ENCODE results near the gene BBS9. TPM values are rescaled to one million over a fixed set of nuclear protein-coding genes. Genes with fewer than 3 reads are reported as not detected.

The BBS9 gene
- total and polyA plus RNA-seq, 4 donors = 2.3 to 9.5 (median 4.5) TPM

GRCh38 chr7:33536398-33537103 is 407.2 kb downstream of the BBS9 start (continued):
- TF ChIP-seq CTCF (IDR thresholded peaks at IDR 0.05; ENCODE audit: low read depth, low read length, missing input control) = no peak
- TF ChIP-seq MAX (IDR thresholded peaks at IDR 0.05) = no peak
- TF ChIP-seq FOXA1 (IDR thresholded peaks at IDR 0.05) = no peak
- TF ChIP-seq TAF1 (conservative IDR thresholded peaks at IDR 0.05) = no peak

GRCh38 chr7:33537104-33537477 is 407.7 kb downstream of the BBS9 start:
- no peak for TF ChIP-seq CTCF (IDR thresholded peaks at IDR 0.05; ENCODE audit: low read depth, low read length, missing input control)
- TF ChIP-seq SP1 (IDR thresholded peaks at IDR 0.05) = no peak
- no peak for TF ChIP-seq RAD21 (IDR thresholded peaks at IDR 0.05)
- no peak for TF ChIP-seq ZBTB33 (IDR thresholded peaks at IDR 0.05)
- TF ChIP-seq YY1 (IDR thresholded peaks at IDR 0.05) = no peak
- no peak for TF ChIP-seq FOXA2 (IDR thresholded peaks at IDR 0.05)
- peaks cover 0 to 2% (median 0%) of the 10 kb centered on the region in 4 donors for H3K36me3 ChIP-seq (ENCODE audit: control insufficient read depth in 4 of 4, insufficient read depth in 3 of 4, low read depth in 1 of 4, low read length in 3 of 4)
- H3K9me3 ChIP-seq (ENCODE audit: control insufficient read depth in 4 of 4, low read length in 3 of 4) = no peaks in the 10 kb centered on the region
- DNase-seq (ENCODE audit: low spot score) = no peak
- no peaks in the 10 kb centered on the region for H3K4me1 ChIP-seq (ENCODE audit: control insufficient read depth in 4 of 4, insufficient read depth in 4 of 4, low read length in 3 of 4)
- 94% methylated on average over 3 of the region's 3 CpGs for WGBS
- no peak overlapping the region for H3K27ac ChIP-seq (ENCODE audit: low read depth in 1 of 2, low read length in 2 of 2)
- no peak overlapping the region for H3K9ac ChIP-seq (ENCODE audit: low read depth in 1 of 2, low read length in 2 of 2)
- no peaks in the 10 kb centered on the region for H3K27me3 ChIP-seq (ENCODE audit: control insufficient read depth in 4 of 4, insufficient read depth in 4 of 4, low read length in 3 of 4)
- no peak overlapping the region for H3K4me3 ChIP-seq (ENCODE audit: low read depth in 1 of 3, low read length in 3 of 3)

- no peak for DNase-seq (ENCODE audit: low spot score)
- H3K4me3 ChIP-seq (ENCODE audit: low read depth in 1 of 3, low read length in 3 of 3) = no peak overlapping the region
- H3K27me3 ChIP-seq (ENCODE audit: control insufficient read depth in 4 of 4, insufficient read depth in 4 of 4, low read length in 3 of 4) = no peaks in the 10 kb centered on the region
- peaks cover 0 to 2% (median 0%) of the 10 kb centered on the region in 4 donors for H3K36me3 ChIP-seq (ENCODE audit: control insufficient read depth in 4 of 4, insufficient read depth in 3 of 4, low read depth in 1 of 4, low read length in 3 of 4)
- no peaks in the 10 kb centered on the region for H3K4me1 ChIP-seq (ENCODE audit: control insufficient read depth in 4 of 4, insufficient read depth in 4 of 4, low read length in 3 of 4)
- no peaks in the 10 kb centered on the region for H3K9me3 ChIP-seq (ENCODE audit: control insufficient read depth in 4 of 4, low read length in 3 of 4)
- WGBS = 96% methylated on average over 2 of the region's 2 CpGs
- H3K9ac ChIP-seq (ENCODE audit: low read depth in 1 of 2, low read length in 2 of 2) = no peak overlapping the region
- no peak overlapping the region for H3K27ac ChIP-seq (ENCODE audit: low read depth in 1 of 2, low read length in 2 of 2)
- no peak for TF ChIP-seq RXRA (IDR thresholded peaks at IDR 0.05)
- TF ChIP-seq ZBTB33 (IDR thresholded peaks at IDR 0.05) = no peak
Observed at GRCh38 chr7:33539198-33539597, 409.8 kb downstream of the BBS9 start.
